Right cardiac atrium (tissue), 5 donors: ENCODE measurements around the gene SF3B6. TPM values are rescaled to one million over a fixed set of nuclear protein-coding genes. Genes with fewer than 3 reads are reported as not detected.
"Not testable (repeated sequence)": the region's sequence is repeated elsewhere in the genome, so short reads cannot be mapped to it uniquely, and the experiment has no call there.

Source experiments
- ATAC-seq, 2 donors: fragments of 200-7000 bp; cut with Tn5 transposase; one replicate each; pipeline versions ENCODE4 v1.8.0 to v1.9.1; 2020; ENCODE audit warnings: moderate library complexity in 2 of 2, mild to moderate bottlenecking in 1 of 2
- DNase-seq, 3 donors: peaks; one replicate each; pipeline ENCODE4 v3.0.0-alpha.2; 2020
- H3K27ac ChIP-seq: one replicate; pipeline ENCODE4 v1.5.1; 2013; ENCODE audit warnings: mild to moderate bottlenecking, low read length, control low read depth, moderate library complexity
- H3K27me3 ChIP-seq: one replicate; pipeline ENCODE4 v1.6.1; 2013; ENCODE audit not compliant: control insufficient read depth, insufficient read depth
- H3K4me1 ChIP-seq: one replicate; pipeline ENCODE4 v1.6.1; 2013; ENCODE audit warnings: low read length; ENCODE audit not compliant: control insufficient read depth, insufficient read depth
- H3K4me3 ChIP-seq: one replicate; pipeline ENCODE4 v1.5.1; 2013; ENCODE audit warnings: low read length, control low read depth
- H3K9me3 ChIP-seq: one replicate; pipeline ENCODE4 v1.6.1; 2013; ENCODE audit warnings: low read length; ENCODE audit not compliant: control insufficient read depth
- WGBS: extraction: QIAGEN DNeasy Blood & Tissue Kit; methylation state at CpG from one replicate; pipeline ENCODE4 v1.1.7; 2013; 5-methylcytosine and 5-hydroxymethylcytosine counted together
- intact Hi-C, 4 donors: fragments of 100-400 bp; cut with DNase I; formaldehyde crosslinking; loops; one replicate each; pipeline versions ENCODE4 v1.11.0 to v1.14.0; 2022 to 2023
- polyA plus RNA-seq: library from polyadenylated mRNA; stranded (reverse); fragments of 200-250 nt; gene quantifications from one replicate; pipeline ENCODE4 v1.2.3, GENCODE V29; 2013
- total RNA-seq, 4 donors: library from RNA; stranded (reverse); fragmentation: NEBNext Ultra II Directional; extraction: Animal tissue kit (Norgen Biotek cat#: 25700); gene quantifications; one replicate each; pipeline ENCODE4 v1.2.1, GENCODE V29; 2021
- donor health status: healthy with polysubstance abuse.
- donor health status: DM: no; HTN: yes; CAD: no.
- donor health status: DM: no; HTN: no; CAD: no.
- donor health status: DM: no; HTN: yes; CAD: no; lungs with severe emphysema.
- donor health status: DM: yes; HTN: yes; CAD: no.

SF3B6 gene
- total and polyA plus RNA-seq, 5 donors = 54.7 to 101 (median 58.6) TPM

DNA sequence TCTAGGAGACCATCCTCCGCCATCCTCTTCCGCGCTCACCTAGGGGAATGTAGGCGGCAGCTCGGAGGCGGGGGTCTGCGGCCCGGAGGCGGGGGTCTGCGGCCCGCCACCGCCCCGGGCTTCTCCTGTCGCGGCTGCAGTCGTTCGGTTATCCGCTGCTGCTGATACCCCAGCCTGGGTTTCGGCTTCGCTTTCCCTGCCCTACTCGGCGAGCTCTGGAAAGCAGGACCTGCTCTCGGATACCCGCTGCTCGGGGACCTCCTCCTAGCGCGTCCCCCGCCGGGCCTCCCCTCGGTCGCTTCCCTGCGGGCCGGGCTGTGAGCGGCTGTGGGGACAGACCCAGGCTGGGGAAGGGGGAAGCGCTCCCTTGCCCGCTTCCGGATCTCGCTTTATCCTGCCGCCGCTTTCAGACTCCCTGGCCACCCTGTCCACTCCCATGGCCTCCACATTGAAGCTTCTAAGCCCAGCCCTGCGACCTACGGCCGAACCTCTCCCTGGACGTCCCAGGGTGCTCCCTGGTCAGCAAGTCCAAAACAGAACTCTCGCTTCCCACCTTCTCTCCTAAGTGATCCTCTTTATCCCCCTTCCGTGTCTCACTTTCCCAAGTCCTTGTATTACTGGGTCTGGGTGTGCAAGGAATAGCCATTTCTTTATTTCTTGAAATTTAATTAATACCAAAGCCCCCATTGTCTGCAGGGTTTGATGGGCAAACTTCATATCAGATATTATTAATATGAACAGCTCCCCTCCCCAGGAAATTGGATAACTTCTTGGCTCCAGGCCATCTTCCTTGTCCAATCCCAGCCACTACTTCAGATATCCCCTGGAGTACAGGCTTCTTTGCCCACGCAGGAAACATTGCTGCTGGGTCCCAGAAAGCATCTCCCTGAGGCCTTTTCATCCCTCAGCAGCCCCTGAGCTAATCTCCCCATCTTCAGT, 25.8 kb downstream of the SF3B6 start:
- ATAC-seq (peak; percentile 6 to 25), DNase-seq (peak; percentile 31 to 72 (median 70))
- 3% methylated on average over 47 of the region's 47 CpGs for WGBS
- Histone ChIP-seq H3K4me1 (peaks cover 2% of the 10 kb centered on the region), H3K9me3 (no peaks in the 10 kb centered on the region), H3K27me3 (no peaks in the 10 kb centered on the region), H3K27ac (peak overlapping the region; percentile 1), H3K4me3 (peak overlapping the region; percentile 85)
- intact Hi-C loops = no loop called here

DNA sequence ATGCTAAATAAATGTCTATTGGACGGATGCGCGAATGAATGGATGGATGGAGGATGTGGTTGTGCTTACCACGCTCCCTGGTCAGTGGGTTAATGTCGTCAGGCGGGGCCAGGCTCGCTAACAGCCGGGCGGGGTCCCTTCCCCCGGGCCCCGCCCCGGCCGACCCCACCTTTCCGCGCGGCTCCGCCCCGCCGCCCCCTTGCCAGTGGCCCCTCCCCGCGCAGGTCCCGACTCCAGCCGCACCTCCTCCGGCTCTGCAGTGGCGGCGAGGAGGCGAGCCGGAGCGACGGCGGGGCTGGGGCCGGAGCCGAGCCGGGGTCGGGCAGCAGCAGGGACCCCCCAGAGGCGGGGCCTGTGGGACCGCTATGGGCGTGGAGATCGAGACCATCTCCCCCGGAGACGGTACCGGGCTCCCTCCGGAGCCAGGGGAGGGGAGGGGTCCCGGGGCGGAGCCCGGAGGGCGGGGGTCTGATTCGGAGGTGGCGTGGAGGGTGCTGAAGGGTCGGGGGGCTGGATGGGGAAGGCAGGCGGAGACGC, 26.6 kb downstream of the SF3B6 start, which contains the start of gene FKBP1B:
TSS of gene FKBP1B (plus strand) at position 257 of the 537 bp plus-strand sequence. CDS start at position 366, 109 bp downstream.
- H3K27ac ChIP-seq = peak within 1 kb of the TSS; percentile 1
- under 1% methylated on average over 52 of the region's 52 CpGs for WGBS
- H3K9me3 ChIP-seq = no peaks in the 10 kb centered on the region
- no peaks in the 10 kb centered on the region for H3K27me3 ChIP-seq
- H3K4me1 ChIP-seq = peaks cover 2% of the 10 kb centered on the region
- ATAC-seq = peak; percentile 57 to 80
- peak; percentile 74 to 85 (median 83) for DNase-seq
- intact Hi-C loops = no loop called here
- peak within 1 kb of the TSS; percentile 85 for H3K4me3 ChIP-seq

DNA sequence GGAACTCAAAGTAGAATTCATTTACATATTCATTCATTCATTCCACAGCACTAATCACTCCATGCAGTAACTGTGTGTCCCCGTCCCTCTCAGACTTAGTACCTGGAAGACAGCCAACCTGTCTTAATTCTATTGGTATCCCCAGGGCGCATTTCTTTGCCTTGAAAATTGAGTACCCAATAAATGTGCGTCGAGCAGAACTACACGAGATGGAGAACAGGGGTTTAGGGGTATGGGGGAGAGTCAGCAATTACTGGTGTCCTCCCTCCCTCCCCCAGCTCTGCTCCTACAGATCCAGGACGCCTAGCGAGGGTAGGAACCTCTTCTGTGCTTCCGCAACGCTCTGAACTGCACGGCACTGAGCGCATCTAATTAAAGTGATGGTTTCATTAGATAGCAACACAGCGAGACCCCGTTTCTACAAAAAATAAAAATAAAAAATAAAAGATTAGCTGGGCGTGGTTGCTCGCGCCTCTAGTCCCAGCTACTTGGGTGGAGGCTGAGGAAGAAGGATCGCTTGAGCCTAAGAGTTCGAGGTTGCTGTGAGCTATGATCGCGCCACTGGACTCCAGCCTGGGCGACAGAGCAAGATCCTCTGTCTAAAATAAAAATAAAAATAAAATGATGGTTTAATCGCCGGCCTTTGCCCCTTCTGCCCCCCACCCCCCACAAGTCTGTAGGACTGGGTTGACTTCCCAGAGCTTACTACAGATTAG, 27.2 kb downstream of the SF3B6 start:
- ATAC-seq (no peak), DNase-seq (no peak)
- intact Hi-C loops = no loop called here
- WGBS = 25% methylated on average over 23 of the region's 23 CpGs
- Histone ChIP-seq H3K9me3 (no peaks in the 10 kb centered on the region), H3K4me3 (peak overlapping the region; percentile 85), H3K27me3 (no peaks in the 10 kb centered on the region), H3K27ac (no peak overlapping the region), H3K4me1 (peaks cover 2% of the 10 kb centered on the region)

DNA sequence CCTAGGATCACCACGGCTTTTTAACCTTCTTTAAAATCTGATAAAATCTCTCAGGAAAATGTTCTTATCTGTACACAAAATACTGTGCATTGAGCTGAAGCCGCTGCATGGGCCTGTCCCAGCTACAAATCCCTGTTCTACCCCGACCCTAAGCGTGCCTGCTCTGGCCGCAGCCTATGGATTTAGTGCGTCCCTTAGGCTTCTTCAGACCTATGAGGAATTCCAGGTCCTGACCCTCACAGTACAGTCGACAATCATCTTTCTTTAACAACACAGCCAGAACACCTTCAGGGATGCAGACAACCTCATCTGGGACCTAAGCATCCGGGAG, 28.5 kb downstream of the SF3B6 start:
- H3K9me3 ChIP-seq = no peaks in the 10 kb centered on the region
- 31% methylated on average over 8 of the region's 8 CpGs for WGBS
- peak overlapping the region; percentile 42 for H3K4me3 ChIP-seq
- no peak overlapping the region for H3K27ac ChIP-seq
- peaks cover 2% of the 10 kb centered on the region for H3K4me1 ChIP-seq
- DNase-seq (no peak), ATAC-seq (no peak)
- intact Hi-C loops = no loop called here
- no peaks in the 10 kb centered on the region for H3K27me3 ChIP-seq

DNA sequence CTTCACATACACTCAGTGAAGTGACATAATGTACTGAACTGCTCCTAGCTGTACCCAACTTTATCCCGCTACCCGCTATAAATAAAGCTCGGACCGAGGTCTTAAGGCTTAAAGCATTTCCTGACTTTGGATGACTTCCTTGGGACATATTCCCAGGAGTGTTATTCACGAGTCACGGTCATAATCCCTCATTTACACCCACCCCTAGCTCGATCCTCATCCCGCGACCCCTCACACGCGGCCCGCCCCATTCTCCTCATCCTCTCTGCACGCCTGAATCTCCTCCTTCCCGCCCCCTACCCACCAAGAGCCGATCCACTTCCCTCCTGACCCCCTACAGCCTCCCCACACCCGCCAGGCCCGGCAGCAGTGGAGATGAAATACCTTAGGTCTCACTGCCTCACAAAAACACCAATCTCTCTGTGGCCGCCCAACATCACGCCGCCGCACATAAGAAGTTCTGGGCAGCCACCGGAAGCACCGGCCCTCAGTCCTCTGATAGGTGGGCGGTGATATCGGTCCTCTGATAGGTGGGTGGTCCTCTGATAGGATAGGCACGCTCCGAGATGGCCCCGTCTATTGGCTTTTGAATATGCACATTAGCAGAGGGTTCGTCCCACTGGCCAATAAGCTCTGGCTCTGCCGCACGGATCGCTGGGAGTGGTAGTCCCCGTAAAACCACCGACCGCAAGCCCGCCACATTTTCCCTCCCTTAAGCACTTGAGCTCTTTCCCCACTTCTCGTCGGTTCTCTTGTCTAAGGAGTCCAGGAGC, 29.0 kb downstream of the SF3B6 start, which contains the start of gene WDCP:
TSS of gene WDCP (minus strand) at position 462 of the 773 bp plus-strand sequence. CDS start 7,897 bp downstream, outside the sequence.
- DNase-seq (peak; percentile 95 to 98 (median 95)), ATAC-seq (peak; percentile 99 to 100)
- Histone ChIP-seq H3K27me3 (no peaks in the 10 kb centered on the region), H3K4me3 (peak within 1 kb of the TSS; percentile 58), H3K4me1 (peaks cover 2% of the 10 kb centered on the region), H3K9me3 (no peaks in the 10 kb centered on the region), H3K27ac (peak within 1 kb of the TSS; percentile 10)
- intact Hi-C loops = no loop called here
- WGBS = under 1% methylated on average over 38 of the region's 38 CpGs

DNA sequence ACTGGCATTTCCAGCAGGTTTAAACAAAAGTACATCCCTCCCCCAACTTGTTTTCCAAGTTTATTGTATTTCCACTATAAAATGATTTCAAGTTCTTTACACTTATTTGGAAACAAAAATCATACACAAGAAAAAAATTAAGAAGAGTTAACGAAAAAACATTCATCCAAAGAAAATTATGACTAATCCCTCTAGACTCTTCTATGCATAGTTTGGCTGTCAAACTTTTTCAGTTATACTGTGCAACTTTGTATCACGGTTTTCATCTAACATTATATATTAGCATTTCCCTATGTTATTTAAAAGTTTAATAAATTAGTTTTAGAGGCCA, 29.6 kb downstream of the SF3B6 start:
- H3K27me3 ChIP-seq = no peaks in the 10 kb centered on the region
- H3K27ac ChIP-seq = no peak overlapping the region
- intact Hi-C loops = no loop called here
- H3K4me3 ChIP-seq = peak overlapping the region; percentile 58
- peaks cover 2% of the 10 kb centered on the region for H3K4me1 ChIP-seq
- ATAC-seq (no peak), DNase-seq (no peak)
- no peaks in the 10 kb centered on the region for H3K9me3 ChIP-seq
- 3% methylated on average over 2 of the region's 2 CpGs for WGBS

DNA sequence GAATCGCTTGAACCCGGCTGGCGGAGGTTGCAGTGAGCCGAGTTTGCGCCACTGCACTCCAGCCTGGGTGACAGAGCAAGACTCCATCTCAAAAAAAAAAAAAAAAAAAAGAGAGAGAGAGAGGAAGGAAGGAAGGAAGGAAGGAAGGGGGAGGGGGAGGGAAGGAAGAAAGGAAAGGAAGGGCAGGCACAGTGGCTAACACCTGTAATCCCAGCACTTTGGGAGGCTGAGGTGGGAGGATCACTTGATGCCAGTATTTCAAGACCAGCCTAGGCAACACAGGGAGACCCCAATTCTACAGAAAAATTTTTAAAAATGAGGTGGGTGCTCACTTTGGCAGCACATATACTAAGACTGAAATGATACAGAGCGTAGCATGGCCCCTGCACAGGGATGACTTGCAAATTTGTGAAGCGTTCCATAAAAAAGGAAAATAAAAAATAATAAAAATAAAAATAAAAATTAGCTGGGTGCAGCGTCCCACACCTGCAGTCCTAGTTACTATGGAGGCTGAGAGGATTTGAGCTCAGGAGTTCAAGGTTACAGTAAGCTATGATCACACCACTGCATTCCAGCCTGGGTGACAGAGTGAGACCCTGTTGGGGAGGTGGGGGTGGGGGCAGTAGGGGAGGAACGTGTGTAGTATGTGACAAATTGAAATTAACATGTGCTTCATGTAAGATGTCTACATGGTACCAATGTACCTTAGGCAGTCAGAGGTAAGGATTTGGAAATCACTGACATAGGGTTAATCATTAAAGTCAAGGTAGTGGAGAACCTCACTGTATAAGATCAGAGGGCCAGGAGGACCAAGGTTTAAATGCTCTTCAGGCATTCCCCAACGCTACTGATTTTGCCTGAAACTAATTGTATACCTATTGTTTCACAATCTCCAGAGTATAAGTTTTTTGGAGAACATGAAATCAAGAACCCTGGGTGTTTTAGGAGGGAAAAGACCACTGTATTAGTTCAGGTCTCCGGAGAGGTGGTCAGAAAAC, 30.3 kb downstream of the SF3B6 start:
- DNase-seq (no peak), ATAC-seq (no peak)
- Histone ChIP-seq H3K9me3 (no peaks in the 10 kb centered on the region), H3K27me3 (no peaks in the 10 kb centered on the region), H3K27ac (no peak overlapping the region), H3K4me3 (peak overlapping the region; percentile 58), H3K4me1 (peaks cover 2% of the 10 kb centered on the region)
- WGBS = 85% methylated on average over 11 of the region's 11 CpGs
- intact Hi-C loops = no loop called here

DNA sequence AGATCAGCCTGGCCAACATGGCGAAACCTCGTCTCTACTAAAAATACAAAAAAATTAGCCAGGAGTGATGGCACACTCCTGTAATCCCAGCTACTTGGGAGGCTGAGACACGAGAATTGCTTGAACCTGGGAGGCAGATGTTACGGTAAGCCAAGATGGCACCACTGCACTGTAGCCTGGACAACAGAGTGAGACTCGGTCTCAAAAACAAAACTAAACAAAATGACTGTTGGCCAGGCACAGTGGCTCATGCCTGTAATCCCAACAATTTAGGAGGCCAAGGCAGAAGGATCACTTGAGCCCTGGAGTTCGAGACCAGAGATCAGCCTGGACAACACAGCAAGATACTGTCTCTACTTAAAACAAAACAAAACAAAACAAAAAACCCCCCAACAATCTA, 33.0 kb downstream of the SF3B6 start:
- H3K4me3 ChIP-seq, H3K9me3 ChIP-seq, ATAC-seq, H3K4me1 ChIP-seq, H3K27ac ChIP-seq, DNase-seq, intact Hi-C loops, H3K27me3 ChIP-seq: not testable (repeated sequence)
- WGBS = 96% methylated on average over 6 of the region's 6 CpGs

DNA sequence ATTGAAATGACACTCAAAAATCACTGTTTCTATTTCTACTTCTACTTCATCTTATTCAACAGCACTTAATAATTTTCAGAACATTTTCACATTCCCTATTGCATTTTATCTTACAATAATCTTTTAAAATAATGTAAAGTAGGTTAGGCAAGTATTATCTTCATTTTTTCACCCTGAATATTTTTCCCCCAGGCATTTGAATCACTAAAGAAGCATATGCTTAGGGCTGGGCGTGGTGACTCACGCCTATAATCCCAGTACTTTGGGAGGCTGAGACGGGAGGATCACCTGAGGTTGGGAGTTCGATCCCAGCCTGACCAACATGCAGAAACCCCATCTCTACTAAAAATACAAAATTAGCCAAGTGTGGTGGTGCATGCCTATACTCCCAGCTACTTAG, 35.6 kb downstream of the SF3B6 start:
- WGBS = 97% methylated on average over 4 of the region's 4 CpGs
- DNase-seq = no peak
- no peaks in the 10 kb centered on the region for H3K4me1 ChIP-seq
- intact Hi-C loops = no loop called here
- H3K27me3 ChIP-seq = no peaks in the 10 kb centered on the region
- H3K9me3 ChIP-seq = no peaks in the 10 kb centered on the region
- no peak overlapping the region for H3K4me3 ChIP-seq
- ATAC-seq = no peak
- H3K27ac ChIP-seq = no peak overlapping the region
